Upper lobe of left lung (tissue), 4 donors: ENCODE measurements around the gene PRPH.

Experiments used
- EP300 ChIP-seq, 4 donors: sonication (generic); formaldehyde crosslinking; IDR thresholded peaks; one replicate each; pipeline ENCODE4 v1.5.1; 2017; ENCODE audit warnings: antibody characterized with exemption in 4 of 4, control low read depth in 2 of 4
- POLR2A ChIP-seq, 4 donors: fragments of 450-650 bp; IDR thresholded peaks; one replicate each; pipeline ENCODE4 v1.5.1; 2016 to 2017; ENCODE audit warnings: antibody characterized with exemption in 4 of 4, mild to moderate bottlenecking in 2 of 4
- TF ChIP-seq, protein P1 (sequence below), 6 experiments: fragments of 450-650 bp in 4 of 6; fragments of 200-600 bp in 2 of 6; sonication (generic) in 2 of 6; IDR thresholded peaks; one replicate each; pipeline ENCODE4 v1.5.1; 2016 to 2019; ENCODE audit warnings: antibody characterized with exemption in 6 of 6

DNA sequence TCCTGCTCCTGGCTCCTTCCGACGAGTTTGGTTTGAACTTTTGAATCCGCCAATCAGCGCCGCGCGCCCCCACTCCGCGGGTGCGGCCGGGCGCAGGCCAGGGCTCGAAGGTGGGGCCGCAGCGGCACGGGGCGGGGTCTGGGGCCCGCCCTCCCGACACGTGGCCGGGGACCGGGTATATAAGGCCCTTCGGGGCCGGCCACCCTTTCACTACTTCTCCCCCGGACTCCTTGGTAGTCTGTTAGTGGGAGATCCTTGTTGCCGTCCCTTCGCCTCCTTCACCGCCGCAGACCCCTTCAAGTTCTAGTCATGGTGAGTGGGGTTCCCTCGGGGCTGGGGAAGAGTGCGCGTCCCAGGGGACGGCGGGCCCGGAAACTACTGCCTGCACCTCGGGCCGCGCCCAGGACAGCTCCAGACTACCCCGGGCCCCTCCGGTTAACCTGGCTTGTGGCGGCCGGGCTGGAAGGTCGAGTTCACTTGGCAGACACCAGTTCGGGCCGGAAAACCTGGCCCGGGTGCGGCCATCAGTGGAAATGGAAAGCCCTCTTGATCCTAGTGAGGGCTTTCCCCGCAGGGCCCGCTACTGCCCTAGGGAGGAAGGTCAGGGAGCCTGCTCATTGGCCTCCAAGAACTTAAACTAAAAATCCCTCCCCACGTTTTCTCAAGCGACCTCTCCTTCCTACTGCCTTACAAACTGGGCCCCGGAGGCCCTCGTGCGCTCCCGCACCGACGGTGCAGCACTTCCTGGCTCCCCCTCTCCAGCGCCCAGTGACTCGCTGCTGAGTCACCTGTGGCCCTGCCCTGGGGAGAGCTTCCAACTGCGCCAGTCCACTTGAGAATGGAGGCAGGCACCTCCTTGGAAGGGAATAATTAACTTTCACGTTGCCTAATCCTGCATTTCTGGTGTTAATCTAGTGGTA, 29.8 kb upstream of the PRPH start, which contains the start of gene TUBA1C:
- TF ChIP-seq, protein P1, sequence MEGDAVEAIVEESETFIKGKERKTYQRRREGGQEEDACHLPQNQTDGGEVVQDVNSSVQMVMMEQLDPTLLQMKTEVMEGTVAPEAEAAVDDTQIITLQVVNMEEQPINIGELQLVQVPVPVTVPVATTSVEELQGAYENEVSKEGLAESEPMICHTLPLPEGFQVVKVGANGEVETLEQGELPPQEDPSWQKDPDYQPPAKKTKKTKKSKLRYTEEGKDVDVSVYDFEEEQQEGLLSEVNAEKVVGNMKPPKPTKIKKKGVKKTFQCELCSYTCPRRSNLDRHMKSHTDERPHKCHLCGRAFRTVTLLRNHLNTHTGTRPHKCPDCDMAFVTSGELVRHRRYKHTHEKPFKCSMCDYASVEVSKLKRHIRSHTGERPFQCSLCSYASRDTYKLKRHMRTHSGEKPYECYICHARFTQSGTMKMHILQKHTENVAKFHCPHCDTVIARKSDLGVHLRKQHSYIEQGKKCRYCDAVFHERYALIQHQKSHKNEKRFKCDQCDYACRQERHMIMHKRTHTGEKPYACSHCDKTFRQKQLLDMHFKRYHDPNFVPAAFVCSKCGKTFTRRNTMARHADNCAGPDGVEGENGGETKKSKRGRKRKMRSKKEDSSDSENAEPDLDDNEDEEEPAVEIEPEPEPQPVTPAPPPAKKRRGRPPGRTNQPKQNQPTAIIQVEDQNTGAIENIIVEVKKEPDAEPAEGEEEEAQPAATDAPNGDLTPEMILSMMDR (IDR thresholded peaks at IDR 0.05) = peak in 2 of 6 experiments; percentile 1 to 11
- TF ChIP-seq POLR2A (IDR thresholded peaks at IDR 0.05) (peak; percentile 47 to 99 (median 86)), EP300 (IDR thresholded peaks at IDR 0.05) (peak in 1 of 4 donors; percentile 1)
